HFF-Myc (cell line): ENCODE results near the gene NKX3-2.
"Not testable (repeated sequence)": the region's sequence is repeated elsewhere in the genome, so short reads cannot be mapped to it uniquely, and the experiment has no call there.

Experiments
- DNase-seq: peaks from one replicate; pipeline ENCODE4 v3.0.0-alpha.2; 2011; ENCODE audit warnings: low read depth; ENCODE audit errors: extremely low read depth
- H3K4me3 ChIP-seq: replicated peaks from 2 replicates; pipeline ENCODE4 v1.5.1; 2011; ENCODE audit warnings: low read depth, mild to moderate bottlenecking, control low read depth, low read length
- TF ChIP-seq, protein P1 (sequence below): IDR thresholded peaks from 2 replicates; pipeline ENCODE4 v1.5.1; 2012; ENCODE audit warnings: mild to moderate bottlenecking, low read depth, low read length, control low read depth; ENCODE audit errors: missing control alignments

Gene NKX3-2

DNA sequence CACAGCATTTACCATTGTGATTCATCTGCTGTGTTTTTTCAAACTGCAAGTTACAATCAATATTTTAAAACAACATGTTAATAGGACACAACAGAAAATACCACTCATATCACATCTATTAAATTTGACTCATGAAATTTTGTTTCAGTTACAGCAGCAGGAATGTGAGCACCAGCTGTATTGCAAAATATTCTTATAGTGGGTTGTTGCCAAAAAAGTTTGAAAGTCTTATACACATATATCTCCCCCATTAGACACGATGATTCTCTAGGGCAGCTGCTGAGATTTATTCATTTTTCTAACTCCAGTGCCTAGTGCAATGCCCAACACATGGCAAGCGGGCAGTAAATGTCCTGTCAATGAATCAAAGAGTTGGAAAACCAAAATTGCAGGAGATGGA lies 26.6 kb upstream of the NKX3-2 start:
- TF ChIP-seq, protein P1, sequence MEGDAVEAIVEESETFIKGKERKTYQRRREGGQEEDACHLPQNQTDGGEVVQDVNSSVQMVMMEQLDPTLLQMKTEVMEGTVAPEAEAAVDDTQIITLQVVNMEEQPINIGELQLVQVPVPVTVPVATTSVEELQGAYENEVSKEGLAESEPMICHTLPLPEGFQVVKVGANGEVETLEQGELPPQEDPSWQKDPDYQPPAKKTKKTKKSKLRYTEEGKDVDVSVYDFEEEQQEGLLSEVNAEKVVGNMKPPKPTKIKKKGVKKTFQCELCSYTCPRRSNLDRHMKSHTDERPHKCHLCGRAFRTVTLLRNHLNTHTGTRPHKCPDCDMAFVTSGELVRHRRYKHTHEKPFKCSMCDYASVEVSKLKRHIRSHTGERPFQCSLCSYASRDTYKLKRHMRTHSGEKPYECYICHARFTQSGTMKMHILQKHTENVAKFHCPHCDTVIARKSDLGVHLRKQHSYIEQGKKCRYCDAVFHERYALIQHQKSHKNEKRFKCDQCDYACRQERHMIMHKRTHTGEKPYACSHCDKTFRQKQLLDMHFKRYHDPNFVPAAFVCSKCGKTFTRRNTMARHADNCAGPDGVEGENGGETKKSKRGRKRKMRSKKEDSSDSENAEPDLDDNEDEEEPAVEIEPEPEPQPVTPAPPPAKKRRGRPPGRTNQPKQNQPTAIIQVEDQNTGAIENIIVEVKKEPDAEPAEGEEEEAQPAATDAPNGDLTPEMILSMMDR = no peak
- no peak for DNase-seq
- no peak overlapping the region for H3K4me3 ChIP-seq

DNA sequence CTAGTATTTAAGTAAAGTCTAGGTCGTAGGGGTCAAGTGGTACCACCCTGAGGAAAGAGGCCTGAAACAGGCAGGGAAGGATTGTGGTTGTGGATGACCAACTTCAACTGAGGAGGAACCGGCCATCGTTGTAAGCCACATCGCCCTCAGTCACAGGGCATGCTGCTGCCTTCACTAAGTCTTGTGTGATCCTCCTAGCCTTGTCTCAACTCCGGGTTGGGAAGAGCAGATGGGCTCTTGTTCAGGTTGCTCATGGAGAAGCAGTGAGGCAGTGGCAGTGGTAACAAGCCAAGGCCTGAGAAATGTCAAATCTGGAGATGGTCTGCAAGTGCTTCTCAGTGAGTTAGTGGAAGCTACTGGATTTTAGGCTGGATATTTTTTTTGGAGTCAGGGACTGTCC lies 22.8 kb upstream of the NKX3-2 start:
- TF ChIP-seq, protein P1 = no peak
- no peak for DNase-seq
- no peak overlapping the region for H3K4me3 ChIP-seq

DNA sequence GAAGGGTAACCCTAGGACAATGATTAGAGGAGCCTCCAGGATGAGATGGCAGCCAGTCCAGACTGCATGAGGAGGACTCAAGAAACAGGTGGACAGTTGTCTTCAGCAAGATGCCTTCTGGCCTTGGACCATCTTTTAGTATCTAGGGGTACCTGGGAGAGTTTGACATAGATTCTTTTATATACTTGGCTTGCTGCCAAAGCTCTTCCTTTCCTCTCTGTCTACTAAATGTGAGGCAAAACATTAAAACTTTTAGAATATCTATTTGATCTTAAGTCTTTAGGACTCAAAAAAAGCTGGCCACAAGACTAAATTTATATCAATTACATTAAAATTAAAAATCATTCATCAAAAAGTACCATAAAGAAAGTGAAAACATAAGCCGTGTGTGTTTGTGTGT lies 18.6 kb upstream of the NKX3-2 start:
- no peak overlapping the region for H3K4me3 ChIP-seq
- DNase-seq = no peak
- TF ChIP-seq, protein P1 = no peak

DNA sequence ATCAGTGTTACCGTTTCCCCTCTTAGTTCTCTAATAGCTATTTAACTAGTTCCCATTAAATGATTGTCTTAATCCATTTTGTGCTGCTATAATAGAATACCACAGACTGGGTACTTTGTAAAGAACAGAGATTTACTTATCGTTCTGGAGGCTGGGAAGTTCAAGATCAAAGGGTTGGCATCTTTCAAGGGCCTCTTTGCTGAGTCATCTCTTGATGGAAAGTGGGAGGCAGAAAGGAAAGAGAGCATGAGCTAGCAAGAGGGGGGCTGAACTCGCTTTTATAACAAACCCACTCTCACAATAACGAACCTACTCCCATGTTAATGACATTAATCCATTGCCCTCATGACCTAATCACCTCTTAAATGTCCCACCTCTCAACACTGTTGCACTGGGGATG lies 17.4 kb upstream of the NKX3-2 start:
- DNase-seq = no peak
- H3K4me3 ChIP-seq = no peak overlapping the region
- TF ChIP-seq, protein P1 = no peak

DNA sequence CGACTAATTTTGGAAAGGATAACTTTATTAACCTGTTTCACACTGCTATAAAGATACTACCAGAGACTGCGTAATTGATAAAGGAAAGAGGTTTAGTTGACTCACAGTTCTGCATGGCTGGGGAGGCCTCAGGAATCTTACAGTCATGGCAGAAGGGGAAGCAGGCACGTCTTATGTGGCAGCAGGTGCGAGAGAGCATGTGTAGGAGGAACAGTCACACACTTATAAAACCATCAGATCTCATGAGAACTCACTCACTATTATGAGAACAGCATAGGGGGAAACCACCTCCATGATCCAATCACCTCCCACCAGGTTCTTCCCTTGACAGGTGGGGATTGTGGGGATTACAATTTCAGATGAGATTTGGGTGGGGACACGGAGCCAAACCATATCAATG lies 15.8 kb upstream of the NKX3-2 start:
- DNase-seq, H3K4me3 ChIP-seq: not testable (repeated sequence)

DNA sequence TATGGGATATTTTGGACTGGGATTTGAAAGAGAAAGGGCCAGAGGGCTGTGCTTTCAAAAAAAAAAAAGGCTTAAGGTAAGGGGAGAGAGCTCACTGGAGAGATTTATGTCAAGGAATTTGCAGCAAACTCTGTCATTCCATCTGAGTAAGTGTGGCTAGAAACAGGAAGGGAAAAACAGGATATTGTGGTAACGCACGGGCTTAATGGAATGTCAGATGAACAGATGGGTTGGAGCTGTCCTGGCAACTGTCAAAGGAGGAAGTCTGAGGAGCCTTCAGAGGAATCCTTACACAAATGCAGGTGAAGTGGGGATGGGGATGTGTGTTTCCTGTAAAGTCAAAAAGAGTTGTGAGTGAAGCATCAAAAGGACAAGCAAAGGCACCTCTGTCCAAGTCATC lies 15.1 kb upstream of the NKX3-2 start:
- no peak overlapping the region for H3K4me3 ChIP-seq
- DNase-seq = peak; percentile 89
- TF ChIP-seq, protein P1 = no peak

DNA sequence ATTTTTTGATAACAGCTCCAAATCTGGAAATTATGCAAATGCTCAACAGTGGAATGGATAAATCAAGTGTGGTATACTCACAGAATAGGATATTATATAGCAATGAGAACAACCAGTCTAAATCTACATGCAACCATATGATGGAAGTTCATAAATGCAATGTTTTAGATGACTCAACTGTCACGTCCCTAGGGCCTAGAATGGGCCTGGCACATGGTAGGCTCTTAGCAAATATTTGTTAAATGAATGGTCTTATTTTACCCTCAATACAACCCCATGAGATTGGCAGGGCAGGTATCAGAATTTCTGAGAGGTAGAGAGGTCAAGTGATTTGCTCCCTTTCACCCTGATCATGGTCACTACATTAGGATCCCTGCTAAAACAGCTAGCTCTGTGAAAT lies 14.6 kb upstream of the NKX3-2 start:
- no peak for DNase-seq
- TF ChIP-seq, protein P1 = no peak
- H3K4me3 ChIP-seq = no peak overlapping the region

DNA sequence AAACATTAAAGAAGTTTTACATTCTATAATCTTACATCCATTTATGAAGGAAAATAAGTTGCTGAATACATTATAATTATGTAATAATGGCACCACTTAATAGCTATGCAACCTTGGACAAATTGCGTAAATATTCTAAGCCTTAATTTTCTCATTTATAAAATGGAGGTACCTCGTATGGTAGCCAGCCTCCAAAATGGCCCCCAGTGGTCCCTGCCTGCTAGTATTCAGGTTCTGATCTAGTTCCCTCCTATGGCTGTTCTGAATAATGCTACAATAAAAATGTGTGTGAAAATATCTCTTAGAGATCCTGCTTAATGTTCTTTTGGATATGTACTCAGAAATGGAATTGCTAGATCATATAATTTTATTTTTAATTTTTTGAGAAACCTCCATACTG lies 11.0 kb upstream of the NKX3-2 start:
- H3K4me3 ChIP-seq = no peak overlapping the region
- TF ChIP-seq, protein P1 = no peak
- no peak for DNase-seq
